SK-N-SH treated with all-trans-retinoic acid at 6 μM for 48 hours (cell line): ENCODE data around the gene SYT8.

Source experiments
- ATAC-seq: fragments of 200-7000 bp; cut with Tn5 transposase; 3 replicates; pipeline ENCODE4 v1.9.1; 2020; ENCODE audit warnings: mild to moderate bottlenecking, moderate library complexity
- ARNTL ChIP-seq: fragments of 450-650 bp; formaldehyde crosslinking; IDR thresholded peaks from 2 replicates; pipeline ENCODE4 v1.5.0; 2020; ENCODE audit warnings: low read depth, mild to moderate bottlenecking, moderate library complexity, borderline replicate concordance
- BACH2 ChIP-seq: fragments of 250-450 bp; sonication (Bioruptor Pico); IDR thresholded peaks from 2 replicates; pipeline ENCODE4 v1.9.0; 2021; ENCODE audit warnings: mild to moderate bottlenecking, borderline replicate concordance
- CREB5 ChIP-seq: fragments of 250-450 bp; sonication (Bioruptor Pico); IDR thresholded peaks from 2 replicates; pipeline ENCODE4 v1.5.1; 2020; ENCODE audit warnings: low read depth, mild to moderate bottlenecking, moderate library complexity
- ESRRG ChIP-seq: fragments of 250-450 bp; sonication (Bioruptor Pico); IDR thresholded peaks from 2 replicates; pipeline ENCODE4 v1.6.1; 2021; ENCODE audit warnings: mild to moderate bottlenecking
- OSR1 ChIP-seq: fragments of 250-450 bp; sonication (Bioruptor Pico); IDR thresholded peaks from 2 replicates; pipeline ENCODE4 v1.8.0; 2022; ENCODE audit warnings: moderate library complexity, mild to moderate bottlenecking, inconsistent platforms
- POU6F1 ChIP-seq: fragments of 250-450 bp; sonication (Bioruptor Pico); IDR thresholded peaks from 2 replicates; pipeline ENCODE4 v1.8.0; 2021; ENCODE audit warnings: low read depth, mild to moderate bottlenecking, moderate library complexity, borderline replicate concordance
- RARB ChIP-seq: fragments of 250-450 bp; sonication (Bioruptor Pico); IDR thresholded peaks from 2 replicates; pipeline ENCODE4 v1.8.0; 2021; ENCODE audit warnings: mild to moderate bottlenecking, moderate library complexity
- SNAI2 ChIP-seq: fragments of 250-450 bp; sonication (Bioruptor Pico); IDR thresholded peaks from 2 replicates; pipeline ENCODE4 v1.5.0; 2020; ENCODE audit warnings: mild to moderate bottlenecking, moderate library complexity
- TCF4 ChIP-seq: fragments of 250-450 bp; sonication (Bioruptor Pico); IDR thresholded peaks from 2 replicates; pipeline ENCODE4 v1.8.0; 2021; ENCODE audit warnings: mild to moderate bottlenecking, moderate library complexity, borderline replicate concordance
- TOX ChIP-seq: fragments of 250-450 bp; sonication (Bioruptor Pico); IDR thresholded peaks from 2 replicates; pipeline ENCODE4 v1.8.0; 2021; ENCODE audit warnings: mild to moderate bottlenecking, moderate library complexity, borderline replicate concordance
- TSHZ2 ChIP-seq: fragments of 250-450 bp; sonication (Bioruptor Pico); IDR thresholded peaks from 2 replicates; pipeline ENCODE4 v1.5.0; 2020; ENCODE audit warnings: mild to moderate bottlenecking, moderate library complexity
- ZC3H10 ChIP-seq: fragments of 250-450 bp; sonication (Bioruptor Pico); IDR thresholded peaks from 2 replicates; pipeline ENCODE4 v1.5.1; 2021; ENCODE audit warnings: mild to moderate bottlenecking, moderate library complexity
- ZFP3 ChIP-seq: fragments of 250-450 bp; sonication (Bioruptor Pico); IDR thresholded peaks from 2 replicates; pipeline ENCODE4 v1.5.0; 2020; ENCODE audit warnings: mild to moderate bottlenecking, moderate library complexity
- ZNF565 ChIP-seq: fragments of 450-650 bp; formaldehyde crosslinking; conservative IDR thresholded peaks from 2 replicates; pipeline ENCODE4 v1.5.0; 2020; ENCODE audit warnings: low read depth, mild to moderate bottlenecking, moderate library complexity
- ZNF70 ChIP-seq: fragments of 450-650 bp; formaldehyde crosslinking; IDR thresholded peaks from 2 replicates; pipeline ENCODE4 v1.5.0; 2020; ENCODE audit warnings: mild to moderate bottlenecking, moderate library complexity

The SYT8 gene

GRCh38 chr11:1838426-1839144, 3.8 kb downstream of the SYT8 start, which contains the start of gene TNNI2:
Gene TNNI2, plus strand, starts transcription at chr11:1838981. Its CDS starts 716 bp downstream, at chr11:1839697.
- ATAC-seq, result no peak; the same call in 2 of the 3 replicates
- TF ChIP-seq ZFP3 (CRISPR knock-in tag) (no peak), TCF4 (no peak)

GRCh38 chr11:1839204-1839923, 4.6 kb downstream of the SYT8 start:
- ATAC-seq, result no peak
- no peak for TF ChIP-seq TOX (CRISPR knock-in tag)
- no peak for TF ChIP-seq ZC3H10 (CRISPR knock-in tag)
- TF ChIP-seq TSHZ2 (CRISPR knock-in tag), result no peak
- no peak for TF ChIP-seq CREB5 (CRISPR knock-in tag)
- TF ChIP-seq TCF4, result no peak
- TF ChIP-seq ZFP3 (CRISPR knock-in tag), result no peak
- no peak for TF ChIP-seq BACH2 (CRISPR knock-in tag)
- TF ChIP-seq ESRRG (CRISPR knock-in tag), result no peak
- TF ChIP-seq SNAI2 (CRISPR knock-in tag), result no peak
- TF ChIP-seq POU6F1 (CRISPR knock-in tag), result no peak

- no peak for TF ChIP-seq TSHZ2 (CRISPR knock-in tag)
- no peak for ATAC-seq
These were observed 5.4 kb downstream of the SYT8 start for GRCh38 chr11:1839924-1840779.

GRCh38 chr11:1840780-1841480, 6.1 kb downstream of the SYT8 start:
- TF ChIP-seq TOX (CRISPR knock-in tag), result no peak
- no peak for TF ChIP-seq ZNF565
- no peak for TF ChIP-seq ARNTL
- TF ChIP-seq ESRRG (CRISPR knock-in tag), result no peak
- TF ChIP-seq OSR1 (CRISPR knock-in tag), result no peak
- TF ChIP-seq ZNF70 (CRISPR knock-in tag), result no peak
- TF ChIP-seq RARB (CRISPR knock-in tag), result no peak

More at GRCh38 chr11:1840780-1841480, 6.1 kb downstream of the SYT8 start:
- ATAC-seq, result no peak
